ENCODE results near the gene IL1B. TPM values are rescaled to one million over a fixed set of nuclear protein-coding genes. Genes with fewer than 3 reads are reported as not detected.
A peak's percentile ranks its signal among the peaks of the same experiment; 100 is the strongest.

The IL1B gene
- total and polyA plus RNA-seq, 5 experiments from 2014 or later, result not detected

DNA sequence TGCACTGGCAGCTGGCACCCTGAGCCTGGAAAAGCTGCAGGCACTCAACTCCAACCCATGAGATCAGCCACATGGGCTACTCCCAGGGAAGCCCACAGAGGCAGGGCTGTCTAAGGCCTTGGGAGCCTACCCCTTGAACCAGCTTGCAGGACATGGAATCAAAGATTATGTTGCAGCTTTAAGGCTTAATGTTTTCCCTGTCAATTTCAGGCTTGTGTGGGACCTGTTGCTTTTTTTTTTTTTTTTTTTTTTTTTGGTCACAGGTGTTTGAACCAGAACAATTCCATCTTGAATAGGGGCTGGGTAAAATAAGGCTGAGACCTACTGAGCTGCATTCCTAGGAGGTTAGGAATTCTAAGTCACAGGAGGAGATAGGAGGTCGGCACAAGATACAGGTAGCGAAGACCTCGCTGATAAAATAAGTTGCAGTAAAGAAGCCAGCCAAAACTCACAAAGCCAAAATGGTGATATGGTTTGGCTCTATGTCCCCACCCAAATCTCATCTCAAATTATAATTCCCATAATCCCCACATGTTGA is 44.8 kb downstream of the IL1B start:
- Mint-ChIP-seq H3K4me3 (no peak overlapping the region), H3K27ac (no peak overlapping the region), H3K27me3 (peaks cover 0 to 13% (median 2%) of the 10 kb centered on the region in 5 donors), H3K36me3 (no peaks in the 10 kb centered on the region), H3K4me1 (peaks cover 0 to 13% (median 0%) of the 10 kb centered on the region in 4 donors), H3K9me3 (peaks cover 0 to 3% (median 0%) of the 10 kb centered on the region in 9 donors)
- POLR2A ChIA-PET, result no interaction called here
- ATAC-seq (no peak), DNase-seq (no peak)

DNA sequence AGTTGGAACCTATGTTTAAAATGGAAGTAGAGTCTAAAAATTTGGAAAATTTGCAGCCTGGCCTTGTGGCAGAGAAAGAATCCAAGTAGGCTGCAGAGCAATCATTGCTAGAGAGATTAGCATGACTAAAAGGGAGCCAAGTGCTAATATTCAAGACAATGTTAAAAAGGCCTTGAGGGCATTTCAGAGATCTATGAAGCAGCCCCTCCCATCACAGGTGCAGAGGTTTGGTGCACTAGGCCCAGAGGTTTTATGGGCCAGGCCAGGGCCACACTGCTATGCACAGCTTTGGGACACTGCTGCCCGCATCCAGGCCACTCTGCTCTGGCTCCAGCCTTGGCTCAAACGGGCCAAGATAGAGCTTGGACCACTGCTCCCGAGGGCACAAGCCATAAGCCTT is 45.6 kb downstream of the IL1B start:
- DNase-seq (no peak), ATAC-seq (no peak)
- H3K27me3 Mint-ChIP-seq, result peaks cover 0 to 13% (median 4%) of the 10 kb centered on the region in 5 donors
- H3K4me1 Mint-ChIP-seq, result peaks cover 0 to 13% (median 0%) of the 10 kb centered on the region in 4 donors
- no peak overlapping the region for H3K27ac Mint-ChIP-seq
- H3K4me3 Mint-ChIP-seq, result no peak overlapping the region
- peaks cover 0 to 3% (median 0%) of the 10 kb centered on the region in 9 donors for H3K9me3 Mint-ChIP-seq
- H3K36me3 Mint-ChIP-seq, result no peaks in the 10 kb centered on the region
- POLR2A ChIA-PET, result interaction anchor here (0.6 kb wide), 1 partner anchor 146 kb away, joined by 3 read pairs; no protein-coding TSS in a partner anchor

DNA sequence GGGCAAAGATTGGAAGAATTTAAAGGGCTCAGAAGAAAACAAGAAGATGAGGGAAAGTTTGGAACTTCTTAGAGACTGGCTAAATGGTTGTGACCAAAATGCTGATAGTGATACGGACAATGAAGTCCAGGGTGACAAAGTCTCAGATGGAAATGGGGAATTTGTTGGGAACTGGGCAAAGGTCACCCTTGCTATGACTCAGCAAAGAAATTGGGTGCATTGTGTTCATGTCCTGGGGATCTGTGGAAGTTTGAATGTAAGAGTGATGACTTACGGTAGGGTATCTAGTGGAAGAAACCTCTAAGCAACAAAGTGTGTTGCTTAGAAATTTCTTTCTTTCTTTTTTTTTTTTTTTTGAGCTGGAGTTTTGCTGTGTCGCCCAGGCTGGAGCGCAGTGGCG is 46.3 kb downstream of the IL1B start:
- Mint-ChIP-seq H3K27ac (no peak overlapping the region), H3K27me3 (peaks cover 0 to 15% (median 4%) of the 10 kb centered on the region in 5 donors), H3K9me3 (peaks cover 0 to 3% (median 0%) of the 10 kb centered on the region in 9 donors), H3K4me3 (no peak overlapping the region), H3K36me3 (no peaks in the 10 kb centered on the region), H3K4me1 (peaks cover 0 to 11% (median 0%) of the 10 kb centered on the region in 4 donors)
- POLR2A ChIA-PET, result interaction anchor here (0.6 to 0.7 kb wide), 2 partner anchors 10 to 145 kb away, joined by 3 read pairs; no protein-coding TSS in a partner anchor
- DNase-seq (no peak), ATAC-seq (no peak)

DNA sequence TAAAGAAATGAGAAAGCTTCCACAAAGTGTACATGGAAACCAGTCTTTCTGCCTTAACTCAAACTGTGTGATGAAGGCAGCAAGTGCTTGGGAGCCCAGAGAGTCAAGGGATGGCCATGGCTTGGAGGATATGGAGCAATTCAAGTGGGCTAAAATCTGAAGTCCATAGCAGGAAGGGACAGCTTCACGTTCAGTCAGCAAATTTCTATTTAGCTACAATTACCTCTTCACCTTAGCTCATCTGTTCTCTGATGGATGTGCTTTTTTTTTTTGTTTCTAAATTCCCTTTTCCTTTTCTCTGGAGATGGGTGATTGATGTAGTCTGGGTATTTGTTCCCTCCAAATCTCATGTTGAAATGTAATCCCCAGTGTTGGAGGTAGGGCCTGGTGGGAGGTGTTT is 47.4 kb downstream of the IL1B start:
- H3K36me3 Mint-ChIP-seq, result no peaks in the 10 kb centered on the region
- no peak overlapping the region for H3K4me3 Mint-ChIP-seq
- ATAC-seq (no peak), DNase-seq (no peak)
- H3K27ac Mint-ChIP-seq, result no peak overlapping the region
- peaks cover 0 to 16% (median 0%) of the 10 kb centered on the region in 4 donors for H3K4me1 Mint-ChIP-seq
- H3K9me3 Mint-ChIP-seq, result peaks cover 0 to 3% (median 0%) of the 10 kb centered on the region in 9 donors
- POLR2A ChIA-PET, result no interaction called here
- H3K27me3 Mint-ChIP-seq, result peaks cover 0 to 26% (median 9%) of the 10 kb centered on the region in 5 donors

DNA sequence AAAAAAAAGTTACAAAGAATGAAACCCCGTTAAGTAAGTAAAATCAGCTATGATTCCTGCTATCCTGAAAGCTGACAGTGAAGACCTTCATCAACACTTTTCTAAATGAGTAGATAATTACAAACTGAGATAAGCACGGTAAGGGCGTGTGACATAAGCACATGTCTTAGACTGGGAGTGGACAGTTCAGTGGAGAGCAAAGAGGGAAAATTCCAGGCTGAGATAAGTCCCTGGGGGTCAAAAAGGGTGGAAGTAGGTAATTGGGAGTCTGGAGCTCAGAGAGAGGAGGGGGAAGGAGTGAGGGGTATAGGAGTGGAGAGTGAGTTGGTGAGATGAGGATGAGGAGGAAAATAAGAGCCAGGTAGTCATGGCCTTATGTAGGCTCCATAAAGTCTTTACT is 47.9 kb downstream of the IL1B start:
- Mint-ChIP-seq H3K27me3 (peaks cover 1 to 32% (median 9%) of the 10 kb centered on the region in 5 donors), H3K27ac (no peak overlapping the region), H3K36me3 (no peaks in the 10 kb centered on the region), H3K4me1 (peaks cover 0 to 14% (median 0%) of the 10 kb centered on the region in 4 donors), H3K9me3 (peaks cover 0 to 3% (median 0%) of the 10 kb centered on the region in 9 donors), H3K4me3 (no peak overlapping the region)
- no peak for ATAC-seq
- no peak for DNase-seq
- POLR2A ChIA-PET, result no interaction called here

DNA sequence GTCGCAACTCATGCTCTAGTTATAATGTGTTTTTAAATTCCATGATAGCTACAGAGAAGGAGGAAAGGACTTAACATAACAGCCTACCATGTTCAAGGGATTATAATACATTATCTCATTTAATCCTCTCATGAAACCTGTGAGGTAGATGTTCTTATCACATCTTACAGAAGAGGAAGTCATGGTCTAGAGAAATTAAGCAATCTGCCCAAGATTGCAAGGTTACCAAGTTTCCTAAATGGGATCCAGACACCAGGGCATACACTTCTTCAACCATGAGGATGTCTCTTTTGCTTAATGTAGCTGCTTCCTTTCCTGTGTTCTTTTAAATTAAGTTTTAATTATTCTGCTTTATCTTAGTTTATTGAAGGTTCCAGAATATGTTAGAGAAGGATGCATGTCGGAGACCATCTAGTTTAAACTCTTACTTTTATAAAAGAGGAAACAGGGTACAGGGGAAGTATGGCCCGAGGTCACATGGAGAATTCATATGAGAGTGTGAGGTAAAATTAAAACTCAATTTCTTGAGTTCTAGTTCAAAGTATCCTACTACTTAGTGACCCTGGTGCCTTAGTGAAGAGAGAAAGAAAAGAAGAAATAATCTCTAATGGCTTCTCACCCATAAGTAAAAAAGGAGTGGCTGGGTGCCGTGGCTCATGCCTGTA is 48.7 kb downstream of the IL1B start:
- H3K36me3 Mint-ChIP-seq, result no peaks in the 10 kb centered on the region
- H3K4me1 Mint-ChIP-seq, result peaks cover 0 to 15% (median 0%) of the 10 kb centered on the region in 4 donors
- no peak overlapping the region for H3K27ac Mint-ChIP-seq
- H3K4me3 Mint-ChIP-seq, result no peak overlapping the region
- ATAC-seq (no peak), DNase-seq (no peak)
- peaks cover 1 to 37% (median 11%) of the 10 kb centered on the region in 5 donors for H3K27me3 Mint-ChIP-seq
- POLR2A ChIA-PET, result no interaction called here
- H3K9me3 Mint-ChIP-seq, result peaks cover 0 to 3% (median 0%) of the 10 kb centered on the region in 9 donors

DNA sequence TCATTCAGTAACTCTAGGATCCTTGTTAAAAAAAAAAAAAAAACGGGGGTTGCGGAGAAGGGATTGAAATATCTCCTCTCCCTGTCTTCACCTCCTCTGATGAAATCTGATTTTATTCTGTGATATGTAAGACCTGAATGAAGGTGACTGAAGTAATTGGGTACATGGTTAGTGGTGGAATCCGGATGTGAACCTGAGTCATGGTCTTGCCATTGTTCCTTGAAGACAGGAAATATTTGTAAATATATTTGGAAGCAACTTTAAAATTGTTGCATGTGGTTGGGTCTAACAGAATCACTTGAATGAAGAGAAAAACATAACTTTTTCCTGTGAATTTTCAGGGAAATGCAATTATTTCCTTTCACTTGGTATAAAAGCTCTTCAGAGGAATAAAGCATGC is 49.3 kb downstream of the IL1B start:
- H3K4me1 Mint-ChIP-seq, result peaks cover 0 to 20% (median 0%) of the 10 kb centered on the region in 4 donors
- ATAC-seq, result no peak
- peaks cover 1 to 37% (median 11%) of the 10 kb centered on the region in 5 donors for H3K27me3 Mint-ChIP-seq
- H3K9me3 Mint-ChIP-seq, result peaks cover 0 to 3% (median 0%) of the 10 kb centered on the region in 9 donors
- POLR2A ChIA-PET, result no interaction called here
- H3K4me3 Mint-ChIP-seq, result no peak overlapping the region
- DNase-seq, result no peak
- H3K36me3 Mint-ChIP-seq, result no peaks in the 10 kb centered on the region
- no peak overlapping the region for H3K27ac Mint-ChIP-seq

DNA sequence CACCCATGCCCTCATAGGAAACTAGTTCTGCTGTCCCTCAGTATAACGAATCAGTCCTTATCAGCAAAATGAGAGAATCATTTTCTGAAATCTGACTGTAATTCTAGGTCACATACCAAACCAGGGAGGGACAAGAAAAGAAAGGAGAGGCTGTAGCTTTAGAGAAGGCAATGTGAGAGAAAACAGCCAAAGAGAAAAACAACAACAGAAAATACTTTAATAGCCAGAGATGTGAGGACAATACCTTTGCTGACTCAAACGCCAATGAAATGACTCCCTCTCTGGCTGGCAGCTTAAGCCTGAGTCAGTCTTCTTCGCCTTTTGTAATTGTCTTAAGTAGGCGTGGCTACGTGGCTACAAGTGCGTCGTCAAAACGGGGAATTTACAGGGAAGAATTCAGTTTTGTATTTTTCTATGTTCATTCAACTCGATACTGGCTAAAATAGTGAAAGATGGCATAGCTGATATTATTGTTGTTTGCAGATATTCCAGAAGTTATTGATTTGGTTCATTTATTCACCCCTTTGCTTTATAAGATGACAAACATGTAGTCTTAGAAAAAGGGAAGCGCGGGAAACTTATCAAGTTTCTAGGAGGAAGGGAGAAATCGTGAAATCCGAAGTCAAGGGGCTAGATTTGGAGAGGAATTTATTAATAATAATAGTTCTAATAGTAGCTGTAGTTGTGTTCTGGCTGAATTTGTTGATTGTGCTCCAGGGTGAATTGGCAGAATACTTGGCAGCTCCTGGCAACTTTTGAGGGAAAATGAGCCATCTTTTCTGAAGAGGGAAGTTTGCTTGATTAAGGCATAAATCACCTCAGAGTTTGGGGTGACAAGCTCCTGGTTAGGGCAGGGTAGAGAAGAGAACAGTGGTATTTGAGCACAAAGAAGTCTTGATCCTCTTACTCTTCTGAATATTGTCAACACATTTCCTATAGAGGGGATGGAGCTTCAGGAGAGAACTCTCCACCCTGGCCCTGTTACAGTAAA is 52.1 kb downstream of the IL1B start, which contains the start of gene IL1A:
TSS of gene IL1A (minus strand) at position 295 of the 991 bp plus-strand sequence. CDS start 723 bp downstream, outside the sequence.
- H3K4me1 Mint-ChIP-seq, result peaks cover 0 to 23% (median 0%) of the 10 kb centered on the region in 4 donors
- DNase-seq, result no peak
- peaks cover 1 to 37% (median 14%) of the 10 kb centered on the region in 5 donors for H3K27me3 Mint-ChIP-seq
- peak within 1 kb of the TSS in 1 of 10 donors; percentile 50 for H3K4me3 Mint-ChIP-seq
- ATAC-seq, result peak in 1 of 2 donors; percentile 29
- POLR2A ChIA-PET, result no interaction called here
- no peaks in the 10 kb centered on the region for H3K36me3 Mint-ChIP-seq
- H3K27ac Mint-ChIP-seq, result peak within 1 kb of the TSS in 1 of 10 donors; percentile 71
- no peaks in the 10 kb centered on the region for H3K9me3 Mint-ChIP-seq

DNA sequence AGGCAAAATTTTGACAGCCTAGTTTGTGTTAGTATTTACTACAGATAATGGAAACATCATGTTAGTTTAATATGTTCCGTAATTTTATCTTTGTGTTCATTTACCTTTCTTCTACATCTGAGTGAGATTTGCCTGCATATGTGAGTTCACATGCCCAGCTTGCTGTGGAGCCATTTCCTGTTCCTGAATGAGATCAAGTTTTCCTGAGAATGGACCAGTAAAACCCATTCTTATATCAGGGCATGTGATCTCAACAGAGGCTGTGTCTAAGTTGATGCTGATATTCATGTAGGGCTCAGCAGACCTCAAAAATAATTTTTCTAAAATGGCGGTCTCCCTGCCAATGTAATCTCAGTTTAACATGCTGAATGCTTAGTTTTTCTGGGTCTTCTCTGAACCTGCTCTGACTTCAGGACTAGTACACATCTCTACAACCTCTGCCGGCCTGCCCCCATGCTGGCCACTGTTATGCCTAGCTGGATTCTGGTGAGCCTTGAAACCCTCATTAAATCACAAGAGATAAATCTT is 53.3 kb downstream of the IL1B start:
- no peak for ATAC-seq
- Mint-ChIP-seq H3K4me3 (no peak overlapping the region), H3K4me1 (peaks cover 0 to 23% (median 0%) of the 10 kb centered on the region in 4 donors), H3K9me3 (no peaks in the 10 kb centered on the region), H3K27me3 (peaks cover 1 to 29% (median 11%) of the 10 kb centered on the region in 5 donors), H3K27ac (no peak overlapping the region), H3K36me3 (no peaks in the 10 kb centered on the region)
- POLR2A ChIA-PET, result no interaction called here
- no peak for DNase-seq

DNA sequence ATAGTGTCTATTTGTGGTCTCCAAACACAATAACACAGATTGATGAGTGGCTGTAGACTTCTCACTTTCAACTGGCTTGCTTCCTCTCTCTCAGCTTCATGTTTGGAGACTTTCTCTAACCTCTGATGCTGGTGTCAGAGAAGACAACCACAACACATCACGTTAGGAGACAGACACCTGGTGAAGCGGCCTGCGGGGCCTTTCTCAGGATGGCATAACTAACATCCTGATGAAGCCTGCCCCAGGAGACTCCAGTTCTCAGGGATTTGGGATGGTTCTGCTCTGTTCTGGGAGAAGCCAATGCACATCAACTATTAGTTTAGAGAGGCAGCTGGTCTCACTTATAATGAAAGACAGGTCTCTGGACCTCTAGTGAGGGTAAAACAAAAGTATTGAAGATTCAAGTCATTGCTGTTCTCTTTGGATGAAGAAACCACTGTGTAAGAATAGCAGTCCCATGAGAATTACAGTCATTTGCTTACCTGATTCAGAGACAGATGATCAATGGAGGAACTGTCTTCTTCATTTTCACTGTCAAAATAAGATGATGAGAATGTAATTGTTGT is 54.3 kb downstream of the IL1B start:
- peak overlapping the region in 2 of 10 donors; percentile 5 to 38 for H3K27ac Mint-ChIP-seq
- no peaks in the 10 kb centered on the region for H3K9me3 Mint-ChIP-seq
- no peak for DNase-seq
- peaks cover 1 to 25% (median 11%) of the 10 kb centered on the region in 5 donors for H3K27me3 Mint-ChIP-seq
- no peaks in the 10 kb centered on the region for H3K36me3 Mint-ChIP-seq
- no peak overlapping the region for H3K4me3 Mint-ChIP-seq
- POLR2A ChIA-PET, result no interaction called here
- ATAC-seq, result no peak
- peaks cover 5 to 29% (median 6%) of the 10 kb centered on the region in 4 donors for H3K4me1 Mint-ChIP-seq

Data from naive thymus-derived CD8-positive, alpha-beta T cell (primary cell).